HUDEP-2 (cell line): ENCODE data around the gene LIPH.
"Not testable (repeated sequence)": the region's sequence is repeated elsewhere in the genome, so short reads cannot be mapped to it uniquely, and the experiment has no call there.

Experiments used
- DNase-seq, 76 experiments: peaks; one replicate each; lab custom pipeline; 2025; ENCODE audit not compliant: unreplicated experiment in 76 of 76; lab: John Stamatoyannopoulos, UW

Gene LIPH

DNA sequence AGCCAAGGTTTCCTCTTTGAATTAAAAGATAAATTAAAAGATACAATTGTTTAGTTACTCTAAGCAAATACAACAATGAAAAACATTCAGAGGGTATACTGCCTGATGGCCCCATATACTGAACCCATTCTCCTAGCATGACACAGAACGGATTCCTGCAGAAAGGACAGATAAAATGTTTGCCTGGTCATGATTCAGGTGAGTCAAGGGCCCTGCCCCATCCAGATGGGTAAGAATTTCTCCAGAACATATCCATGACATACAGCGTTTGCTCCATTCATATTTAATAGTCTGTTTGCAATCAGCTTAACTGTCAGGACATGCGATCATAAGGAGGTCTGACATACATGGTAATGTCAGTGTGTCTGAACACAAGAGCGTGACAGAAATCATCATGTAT lies 62.1 kb downstream of the LIPH start:
- DNase-seq = no peak

DNA sequence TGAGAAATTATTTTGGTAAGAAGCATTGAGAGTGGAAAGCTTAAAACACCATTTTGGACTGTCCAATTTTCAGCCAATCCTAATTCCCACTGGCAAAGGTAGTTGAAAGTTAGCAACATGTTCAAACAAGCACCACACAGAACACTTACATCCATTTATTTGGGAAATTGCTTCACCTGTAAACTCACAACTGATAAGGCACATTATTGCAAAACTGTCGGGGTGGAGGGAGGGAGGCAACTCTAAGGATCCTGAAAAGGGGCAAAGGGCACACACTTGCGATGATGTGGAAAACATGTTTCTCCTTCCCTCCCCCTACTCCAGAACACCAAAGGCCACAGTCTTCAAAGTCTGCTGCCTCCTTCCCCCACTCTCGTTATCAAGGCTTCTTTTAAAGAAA lies 62.9 kb downstream of the LIPH start:
- DNase-seq = no peak

DNA sequence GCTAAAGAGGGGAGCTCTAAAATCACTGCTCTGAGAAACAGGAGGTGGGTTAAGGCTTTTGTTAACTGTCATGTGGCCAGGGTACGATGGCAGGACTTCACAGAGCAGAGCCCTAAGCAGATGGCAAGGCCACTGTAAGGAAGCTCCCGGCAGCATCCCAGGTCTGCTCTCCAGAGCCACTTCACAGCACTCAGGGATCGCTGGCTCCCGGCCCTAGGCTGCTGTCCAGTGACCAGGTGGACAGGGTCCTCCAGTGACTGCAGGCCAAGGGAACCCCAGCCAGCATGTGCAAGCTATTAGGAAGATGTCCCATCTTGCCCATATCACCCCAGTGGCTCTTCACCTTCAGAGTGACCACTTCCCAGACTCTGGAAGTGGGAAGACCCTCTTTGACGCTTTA lies 63.9 kb downstream of the LIPH start:
- DNase-seq = no peak

DNA sequence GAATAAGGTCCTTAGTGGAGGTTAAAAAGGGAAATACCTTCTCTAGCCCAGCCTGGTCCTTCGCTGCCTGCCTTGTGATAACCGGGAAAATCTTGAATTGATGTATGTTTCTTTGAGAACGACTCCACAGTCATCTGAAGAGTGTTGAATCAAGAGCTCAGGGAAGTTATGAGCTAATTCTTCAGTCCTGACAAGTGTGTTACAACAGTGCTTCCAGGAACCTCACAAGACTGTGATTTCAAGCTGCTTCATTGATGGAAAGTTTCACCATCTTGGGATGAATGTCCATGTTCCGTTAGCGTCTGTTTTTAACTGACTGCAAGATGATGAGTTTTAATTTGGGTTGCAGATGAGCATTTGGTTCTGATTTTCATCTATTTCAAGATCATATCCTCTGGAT lies 66.0 kb downstream of the LIPH start:
- DNase-seq = no peak

DNA sequence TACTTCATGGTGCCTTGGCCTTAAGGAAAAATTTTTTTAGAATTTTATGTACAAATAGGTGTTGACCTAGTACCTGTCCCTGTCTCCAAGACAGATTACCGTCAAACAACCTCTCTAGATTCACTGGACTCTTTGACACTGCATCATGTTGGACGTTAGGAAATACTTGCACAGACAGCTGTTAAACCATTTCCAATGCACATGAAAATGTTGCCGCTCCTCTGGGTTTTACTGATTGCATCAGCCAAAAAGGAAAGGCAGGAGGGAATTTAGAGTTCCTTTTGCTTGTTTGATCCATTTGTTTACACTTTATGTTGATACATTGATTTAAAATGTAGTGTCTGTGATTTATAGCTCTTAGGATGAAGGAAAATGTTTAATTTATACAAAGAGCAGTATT lies 68.1 kb downstream of the LIPH start:
- no peak for DNase-seq

DNA sequence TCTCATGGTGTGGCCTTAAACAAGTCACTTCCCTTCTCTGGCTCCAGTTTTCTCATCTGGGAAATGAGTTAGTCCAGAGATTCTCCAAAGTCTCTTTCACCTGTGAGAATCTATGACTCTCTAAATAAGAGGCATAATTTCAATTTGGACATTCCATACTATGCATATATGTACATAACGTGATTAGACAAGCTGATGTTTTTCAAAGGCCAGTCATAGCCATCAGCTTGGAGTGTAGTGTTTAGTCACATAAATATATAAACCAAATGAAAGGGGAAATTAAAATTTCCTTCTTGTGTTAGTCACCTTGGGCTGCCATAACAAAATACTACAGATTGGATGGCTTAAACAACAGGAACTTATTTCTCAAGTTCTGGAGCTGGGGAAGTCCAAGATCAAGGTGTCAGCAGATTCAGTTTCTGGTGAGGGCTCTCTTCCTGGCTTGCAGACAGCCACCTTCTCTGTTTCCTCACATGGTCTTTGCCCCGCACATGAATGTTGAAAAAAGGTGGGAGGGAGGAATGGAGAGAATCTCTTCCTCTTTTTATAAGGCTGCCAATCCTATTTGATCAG lies 72.9 kb downstream of the LIPH start:
- DNase-seq = no peak

DNA sequence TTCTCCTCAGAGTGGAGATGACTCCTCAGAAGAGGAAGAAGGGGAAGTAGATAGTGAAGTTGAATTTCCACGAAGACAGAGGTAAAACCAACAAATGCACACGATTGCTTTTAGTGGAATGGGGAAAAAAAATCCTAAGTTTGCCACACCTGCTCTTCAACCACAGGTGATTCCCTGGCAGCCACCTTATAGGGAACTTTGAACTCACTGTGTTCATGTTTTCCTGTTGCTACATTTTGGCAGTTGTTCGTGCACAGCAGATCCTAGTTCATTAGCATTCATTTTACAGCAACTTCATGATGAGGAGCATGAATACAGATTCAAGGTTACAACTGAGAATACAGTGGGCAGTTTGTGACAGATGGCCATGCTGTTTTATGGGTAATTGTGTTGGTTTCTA lies 75.1 kb downstream of the LIPH start:
- DNase-seq = no peak

DNA sequence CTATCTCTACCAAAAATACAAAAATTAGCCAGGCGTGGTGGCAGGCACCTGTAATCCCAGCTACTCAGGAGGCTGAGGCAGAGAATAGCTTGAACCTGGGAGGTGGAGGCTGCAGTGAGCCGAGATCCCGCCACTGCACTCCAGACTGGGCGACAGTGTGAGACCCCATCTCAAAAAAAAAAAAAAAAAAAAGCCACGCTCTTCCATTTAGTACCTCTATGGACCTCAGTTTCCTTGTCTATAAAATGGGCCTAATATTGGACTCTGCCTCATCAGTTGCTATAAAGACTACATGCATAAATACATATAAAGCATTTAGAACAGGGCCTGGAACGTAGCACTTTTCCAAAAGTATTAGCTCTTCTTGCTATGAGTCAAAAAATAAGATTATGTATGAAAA lies 77.5 kb downstream of the LIPH start:
- DNase-seq = not testable (repeated sequence)

DNA sequence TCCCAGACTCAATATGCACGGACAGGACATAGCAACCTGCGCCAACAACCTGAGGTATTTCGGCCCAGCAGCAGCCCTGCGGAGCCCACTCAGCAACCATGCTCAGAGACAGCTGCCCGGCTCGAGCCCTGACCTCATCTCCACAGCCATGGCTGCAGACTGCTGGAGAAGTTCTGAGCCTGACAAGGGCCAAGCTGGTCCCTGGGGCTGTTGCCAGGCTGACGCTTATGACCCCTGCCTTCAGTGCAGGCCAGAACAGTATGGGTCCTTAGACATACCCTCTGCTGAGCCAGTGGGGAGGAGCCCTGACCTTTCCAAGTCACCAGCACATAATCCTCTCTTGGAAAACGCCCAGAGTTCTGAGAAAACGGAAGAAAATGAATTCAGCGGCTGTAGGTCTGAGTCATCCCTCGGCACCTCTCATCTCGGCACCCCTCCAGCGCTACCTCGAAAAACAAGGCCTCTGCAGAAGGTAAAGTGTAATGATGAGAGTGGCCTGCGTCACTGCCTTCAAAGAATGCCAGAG lies 79.0 kb downstream of the LIPH start:
- DNase-seq = peak in 2 of 76 experiments; percentile 13 to 60

DNA sequence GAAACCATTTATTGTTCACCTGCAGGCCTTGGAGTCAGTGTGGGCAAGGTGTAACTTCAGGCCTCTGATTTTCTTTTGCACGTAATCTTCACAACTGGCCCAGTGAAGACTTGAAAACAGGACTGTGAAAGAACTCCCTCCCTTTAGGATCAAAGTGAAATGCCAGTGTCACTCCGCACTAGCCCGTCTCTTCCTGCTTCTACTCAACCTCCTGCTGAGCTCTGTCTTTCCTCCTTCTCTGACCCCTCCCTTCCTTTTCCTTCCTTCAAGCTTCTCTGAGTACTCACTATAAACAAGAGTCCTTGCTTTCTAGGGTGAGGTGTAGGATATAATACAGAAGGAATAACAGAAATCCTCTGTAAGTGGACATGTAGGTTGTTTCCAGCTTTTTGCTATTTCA lies 82.1 kb downstream of the LIPH start:
- no peak for DNase-seq

DNA sequence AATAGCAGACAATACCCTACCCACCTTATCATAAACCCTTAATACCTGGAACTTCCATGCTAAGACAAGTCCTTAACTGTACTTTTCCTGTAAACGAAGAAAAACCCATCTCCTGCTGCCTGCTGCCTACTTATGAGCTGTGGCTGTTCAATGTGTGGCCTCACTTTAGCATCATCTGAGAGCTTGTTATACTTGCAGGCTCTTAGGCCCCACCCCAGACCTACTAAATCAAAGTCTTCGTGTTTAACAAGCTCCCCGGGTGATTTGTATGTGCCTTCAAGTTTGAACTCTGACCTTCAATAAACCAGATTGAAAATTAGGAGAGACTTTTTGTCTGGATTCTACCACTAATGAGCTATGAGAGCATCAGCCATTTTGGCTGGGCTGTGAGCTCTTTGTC lies 82.8 kb downstream of the LIPH start:
- no peak for DNase-seq

DNA sequence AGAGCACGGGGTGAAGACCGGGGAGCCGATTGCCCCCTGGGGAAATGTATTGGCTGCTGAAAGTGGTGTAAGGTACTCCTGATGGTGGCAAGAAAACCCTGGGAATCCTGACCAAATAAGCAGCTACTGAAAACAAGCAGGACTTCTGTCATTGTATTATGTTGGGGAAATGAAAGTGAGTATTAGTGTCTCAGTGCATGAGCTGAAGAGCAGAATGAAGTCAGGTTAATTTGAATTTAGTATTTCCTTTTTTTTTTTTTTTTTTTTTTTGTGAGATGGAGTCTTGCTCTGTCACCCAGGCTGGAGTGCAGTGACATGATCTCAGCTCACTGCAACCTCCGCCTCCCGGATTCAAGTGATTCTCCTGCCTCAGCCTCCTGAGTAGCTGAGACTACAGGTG lies 86.3 kb downstream of the LIPH start:
- not testable (repeated sequence) for DNase-seq

DNA sequence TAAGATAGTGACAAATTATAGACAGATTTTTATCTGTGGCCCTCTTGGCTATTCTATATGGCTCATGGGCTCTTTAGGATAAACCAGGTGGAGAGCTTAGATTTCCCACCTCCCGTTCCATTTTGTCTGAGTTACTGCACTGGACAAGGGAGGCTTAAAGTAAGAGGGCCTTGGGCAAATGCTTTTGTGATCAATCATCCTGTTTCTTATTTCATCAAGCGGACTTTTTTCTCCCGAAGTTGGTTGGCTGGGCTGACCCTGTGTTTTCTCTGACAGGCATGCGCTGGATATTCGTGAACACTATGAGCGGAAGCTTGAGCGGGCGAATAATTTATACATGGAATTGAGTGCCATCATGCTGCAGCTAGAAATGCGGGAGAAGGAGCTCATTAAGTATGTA lies 86.9 kb downstream of the LIPH start:
- DNase-seq = no peak

DNA sequence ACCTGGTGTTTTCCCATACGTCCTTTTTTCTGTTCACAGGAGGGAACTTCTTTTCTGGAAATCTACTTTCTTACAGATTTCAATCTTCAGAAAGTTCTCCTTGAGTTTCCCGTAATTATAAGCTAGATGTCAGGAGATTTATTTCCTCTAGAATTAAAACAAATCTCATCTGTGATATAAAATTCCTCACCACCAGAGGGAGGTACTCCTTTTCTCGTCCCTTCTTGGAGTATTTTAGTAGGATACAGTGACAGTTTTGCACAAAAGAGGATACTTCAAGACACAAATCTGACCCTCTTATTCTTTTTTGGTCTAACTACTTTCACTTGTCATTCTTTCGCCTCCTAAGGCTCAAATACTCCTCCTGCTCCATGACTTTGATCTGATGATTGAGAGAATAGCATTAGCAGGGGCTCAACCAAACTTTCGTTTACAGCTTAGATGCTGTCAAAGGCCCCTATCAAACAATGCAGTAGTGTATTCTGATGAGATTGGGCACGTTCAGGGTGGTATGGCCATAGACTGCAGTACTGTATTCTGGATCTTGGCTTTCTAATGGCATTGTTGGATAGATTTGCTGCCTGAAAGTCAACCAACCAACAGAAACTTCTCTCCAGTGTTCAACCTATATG lies 91.6 kb downstream of the LIPH start:
- DNase-seq = no peak

DNA sequence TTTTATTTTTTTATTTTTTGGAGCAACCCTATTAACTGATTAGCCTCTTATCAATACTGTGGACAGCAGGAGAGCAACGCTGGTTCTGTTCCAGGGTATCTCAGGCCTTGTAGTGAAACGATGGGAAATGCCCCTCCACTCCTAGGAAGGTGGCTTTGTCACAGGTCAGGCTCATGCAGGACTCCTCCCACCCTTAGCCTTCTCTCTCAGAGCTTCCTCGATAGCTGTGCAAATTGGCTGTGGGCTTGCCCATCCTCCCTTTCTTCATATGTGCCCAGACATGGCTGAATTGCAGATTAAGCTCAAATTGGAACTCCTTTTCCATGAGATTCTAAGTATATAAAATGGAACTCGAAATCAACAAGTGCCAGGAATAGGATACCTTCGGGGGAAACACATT lies 92.1 kb downstream of the LIPH start:
- no peak for DNase-seq

DNA sequence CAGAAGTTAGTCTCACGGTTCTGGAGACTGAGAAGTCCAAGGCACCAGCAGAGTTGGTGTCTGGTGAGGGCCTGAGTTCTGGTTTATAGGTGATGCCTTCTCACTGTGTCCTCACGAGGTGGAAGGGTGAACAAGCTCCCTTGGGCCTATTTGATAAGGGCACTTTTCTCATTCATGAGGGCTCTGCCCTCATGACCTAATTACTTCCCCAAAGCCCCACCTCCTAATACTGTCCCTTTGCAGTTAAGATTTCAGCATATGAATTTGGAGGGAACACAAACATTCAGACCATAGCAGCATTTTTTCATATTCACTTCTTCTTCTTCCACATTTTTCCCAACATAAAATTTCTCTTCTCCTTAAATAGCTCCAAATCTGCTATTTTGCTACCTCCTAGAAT lies 95.0 kb downstream of the LIPH start:
- DNase-seq = no peak
